Muscle of leg (tissue), 11 donors: ENCODE results near the gene C3orf33. TPM values are rescaled to one million over a fixed set of nuclear protein-coding genes. Genes with fewer than 3 reads are reported as not detected.

Source experiments
- DNase-seq: peaks from one replicate; pipeline ENCODE4 v3.0.0; 2013
- H3K27ac ChIP-seq: one replicate; pipeline ENCODE4 v1.5.1; 2013; ENCODE audit warnings: mild to moderate bottlenecking, low read length, control low read depth
- H3K27me3 ChIP-seq: one replicate; pipeline ENCODE4 v1.6.1; 2013; ENCODE audit warnings: low read length; ENCODE audit not compliant: control insufficient read depth, insufficient read depth
- H3K36me3 ChIP-seq: one replicate; pipeline ENCODE4 v1.6.1; 2013; ENCODE audit warnings: low read length; ENCODE audit not compliant: control insufficient read depth, insufficient read depth
- H3K4me1 ChIP-seq: one replicate; pipeline ENCODE4 v1.6.1; 2013; ENCODE audit warnings: low read length; ENCODE audit not compliant: control insufficient read depth, insufficient read depth
- H3K4me3 ChIP-seq: one replicate; pipeline ENCODE4 v1.5.1; 2013; ENCODE audit warnings: low read length, control low read depth
- H3K9me3 ChIP-seq: replicated peaks from 2 replicates; pipeline ENCODE4 v1.6.1; 2013; ENCODE audit warnings: low read depth, low read length; ENCODE audit not compliant: control insufficient read depth
- WGBS: methylation state at CpG from one replicate; pipeline ENCODE4 v1.1.5; 2013; ENCODE audit warnings: missing lambda C conversion rate; ENCODE audit not compliant: insufficient coverage; 5-methylcytosine and 5-hydroxymethylcytosine counted together
- polyA plus RNA-seq, 8 donors: library from polyadenylated mRNA; unstranded; fragments of 120-200 nt; gene quantifications; one replicate each; pipeline versions ENCODE4 v1.2.1 to v1.2.3, GENCODE V29; 2013; ENCODE audit warnings: inconsistent platforms in 1 of 8, low replicate concordance in 1 of 8; ENCODE audit not compliant: insufficient read length in 8 of 8, insufficient read depth in 1 of 8
- total RNA-seq: library from RNA; stranded (reverse); fragments of 120-200 nt; gene quantifications from one replicate; pipeline ENCODE4 v1.2.4, GENCODE V29; 2013

The C3orf33 gene
- total and polyA plus RNA-seq, 9 donors = 3.3 to 4.8 (median 3.8) TPM

GRCh38 chr3:155714295-155714718 is 91.8 kb downstream of the C3orf33 start:
- H3K36me3 ChIP-seq = no peaks in the 10 kb centered on the region
- peaks cover 4% of the 10 kb centered on the region for H3K4me1 ChIP-seq
- H3K9me3 ChIP-seq = peaks cover 4% of the 10 kb centered on the region
- no peaks in the 10 kb centered on the region for H3K27me3 ChIP-seq
- H3K4me3 ChIP-seq = no peak overlapping the region
- 56% methylated on average over 3 of the region's 5 CpGs for WGBS
- no peak for DNase-seq
- no peak overlapping the region for H3K27ac ChIP-seq

Other genes starting within 250 kb of the C3orf33 start
- 0.44 TPM for gene PLCH1, start 61.2 kb downstream of the C3orf33 start, total RNA-seq
- 1 to 10 TPM in 1 of 8 donors, under 1 TPM in 7; 0.39 to 1.2 (median 0.56) TPM for gene PLCH1, start 61.2 kb downstream of the C3orf33 start, polyA plus RNA-seq
- 19.3 TPM for gene SLC33A1, start 48.1 kb upstream of the C3orf33 start, total RNA-seq
- 10 to 100 TPM; 12.1 to 19.3 (median 14.5) TPM for gene SLC33A1, start 48.1 kb upstream of the C3orf33 start, polyA plus RNA-seq
- 32.0 TPM for gene GMPS, start 64.4 kb upstream of the C3orf33 start, total RNA-seq
- 10 to 100 TPM; 36.8 to 54.4 (median 44.3) TPM for gene GMPS, start 64.4 kb upstream of the C3orf33 start, polyA plus RNA-seq